ENCODE data around the gene HIP1R.

- TF ChIP-seq, protein P1, sequence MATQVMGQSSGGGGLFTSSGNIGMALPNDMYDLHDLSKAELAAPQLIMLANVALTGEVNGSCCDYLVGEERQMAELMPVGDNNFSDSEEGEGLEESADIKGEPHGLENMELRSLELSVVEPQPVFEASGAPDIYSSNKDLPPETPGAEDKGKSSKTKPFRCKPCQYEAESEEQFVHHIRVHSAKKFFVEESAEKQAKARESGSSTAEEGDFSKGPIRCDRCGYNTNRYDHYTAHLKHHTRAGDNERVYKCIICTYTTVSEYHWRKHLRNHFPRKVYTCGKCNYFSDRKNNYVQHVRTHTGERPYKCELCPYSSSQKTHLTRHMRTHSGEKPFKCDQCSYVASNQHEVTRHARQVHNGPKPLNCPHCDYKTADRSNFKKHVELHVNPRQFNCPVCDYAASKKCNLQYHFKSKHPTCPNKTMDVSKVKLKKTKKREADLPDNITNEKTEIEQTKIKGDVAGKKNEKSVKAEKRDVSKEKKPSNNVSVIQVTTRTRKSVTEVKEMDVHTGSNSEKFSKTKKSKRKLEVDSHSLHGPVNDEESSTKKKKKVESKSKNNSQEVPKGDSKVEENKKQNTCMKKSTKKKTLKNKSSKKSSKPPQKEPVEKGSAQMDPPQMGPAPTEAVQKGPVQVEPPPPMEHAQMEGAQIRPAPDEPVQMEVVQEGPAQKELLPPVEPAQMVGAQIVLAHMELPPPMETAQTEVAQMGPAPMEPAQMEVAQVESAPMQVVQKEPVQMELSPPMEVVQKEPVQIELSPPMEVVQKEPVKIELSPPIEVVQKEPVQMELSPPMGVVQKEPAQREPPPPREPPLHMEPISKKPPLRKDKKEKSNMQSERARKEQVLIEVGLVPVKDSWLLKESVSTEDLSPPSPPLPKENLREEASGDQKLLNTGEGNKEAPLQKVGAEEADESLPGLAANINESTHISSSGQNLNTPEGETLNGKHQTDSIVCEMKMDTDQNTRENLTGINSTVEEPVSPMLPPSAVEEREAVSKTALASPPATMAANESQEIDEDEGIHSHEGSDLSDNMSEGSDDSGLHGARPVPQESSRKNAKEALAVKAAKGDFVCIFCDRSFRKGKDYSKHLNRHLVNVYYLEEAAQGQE (IDR thresholded peaks at IDR 0.05; ENCODE audit: low read depth), result no peak
- TF ChIP-seq TAF1 (IDR thresholded peaks at IDR 0.05; ENCODE audit: low read depth) (no peak), EP300 (IDR thresholded peaks at IDR 0.05; ENCODE audit: borderline replicate concordance) (no peak)
Observed at GRCh38 chr12:122848471-122849351, 13.5 kb downstream of the HIP1R start.

Data from Ishikawa (cell line).